GM21360 (cell line): Measurements from ENCODE around the gene ADH1C.
"Not testable (repeated sequence)": the region's sequence is repeated elsewhere in the genome, so short reads cannot be mapped to it uniquely, and the experiment has no call there.

Experiments
- ATAC-seq: cut with Tn5 transposase; IDR thresholded peaks from one replicate; pipeline ENCODE4 v1.9.1; 2021; ENCODE audit warnings: mild to moderate bottlenecking, moderate library complexity; ENCODE audit not compliant: unreplicated experiment

Gene ADH1C

GRCh38 chr4:99352602-99353537 lies at the start of gene ADH1C:
Gene ADH1C, minus strand, starts transcription at chr4:99352746. Its CDS starts 71 bp downstream, at chr4:99352675.
- no peak for ATAC-seq

- ATAC-seq = no peak
Observed at GRCh38 chr4:99400831-99401230, 48.3 kb upstream of the ADH1C start.

GRCh38 chr4:99399017-99399416 lies 46.5 kb upstream of the ADH1C start:
- ATAC-seq = no peak

GRCh38 chr4:99395595-99396364 lies 43.2 kb upstream of the ADH1C start:
- no peak for ATAC-seq

- no peak for ATAC-seq
Observed at GRCh38 chr4:99394896-99395295, 42.4 kb upstream of the ADH1C start.

- ATAC-seq = no peak
Observed at GRCh38 chr4:99390055-99390454, 37.5 kb upstream of the ADH1C start.

GRCh38 chr4:99389606-99390005 lies 37.1 kb upstream of the ADH1C start:
- ATAC-seq = no peak

GRCh38 chr4:99383833-99384392 lies 31.4 kb upstream of the ADH1C start:
- no peak for ATAC-seq

GRCh38 chr4:99383399-99383798 lies 30.9 kb upstream of the ADH1C start:
- no peak for ATAC-seq

GRCh38 chr4:99382745-99383360 lies 30.3 kb upstream of the ADH1C start:
- ATAC-seq = no peak

- no peak for ATAC-seq
Observed at GRCh38 chr4:99381588-99382175, 29.1 kb upstream of the ADH1C start.

- no peak for ATAC-seq
Observed at GRCh38 chr4:99379571-99379970, 27.0 kb upstream of the ADH1C start.

- ATAC-seq = no peak
Observed at GRCh38 chr4:99378876-99379275, 26.3 kb upstream of the ADH1C start.

GRCh38 chr4:99377341-99377740 lies 24.8 kb upstream of the ADH1C start:
- not testable (repeated sequence) for ATAC-seq

GRCh38 chr4:99372464-99372863 lies 19.9 kb upstream of the ADH1C start:
- not testable (repeated sequence) for ATAC-seq

GRCh38 chr4:99367817-99368216 lies 15.3 kb upstream of the ADH1C start:
- ATAC-seq = not testable (repeated sequence)

- ATAC-seq = no peak
Observed at GRCh38 chr4:99366491-99366890, 13.9 kb upstream of the ADH1C start.

GRCh38 chr4:99362768-99363167 lies 10.2 kb upstream of the ADH1C start:
- no peak for ATAC-seq

- no peak for ATAC-seq
Observed at GRCh38 chr4:99361899-99362275, 9.3 kb upstream of the ADH1C start.

GRCh38 chr4:99361268-99361898 lies 8.8 kb upstream of the ADH1C start:
- ATAC-seq = no peak
